GM18511 (cell line): ENCODE data around the gene SYNDIG1.

ENCODE experiments used
- ATAC-seq: cut with Tn5 transposase; IDR thresholded peaks from one replicate; pipeline ENCODE4 v1.9.1; 2021; ENCODE audit warnings: mild to moderate bottlenecking, moderate library complexity; ENCODE audit not compliant: unreplicated experiment

SYNDIG1 gene

DNA sequence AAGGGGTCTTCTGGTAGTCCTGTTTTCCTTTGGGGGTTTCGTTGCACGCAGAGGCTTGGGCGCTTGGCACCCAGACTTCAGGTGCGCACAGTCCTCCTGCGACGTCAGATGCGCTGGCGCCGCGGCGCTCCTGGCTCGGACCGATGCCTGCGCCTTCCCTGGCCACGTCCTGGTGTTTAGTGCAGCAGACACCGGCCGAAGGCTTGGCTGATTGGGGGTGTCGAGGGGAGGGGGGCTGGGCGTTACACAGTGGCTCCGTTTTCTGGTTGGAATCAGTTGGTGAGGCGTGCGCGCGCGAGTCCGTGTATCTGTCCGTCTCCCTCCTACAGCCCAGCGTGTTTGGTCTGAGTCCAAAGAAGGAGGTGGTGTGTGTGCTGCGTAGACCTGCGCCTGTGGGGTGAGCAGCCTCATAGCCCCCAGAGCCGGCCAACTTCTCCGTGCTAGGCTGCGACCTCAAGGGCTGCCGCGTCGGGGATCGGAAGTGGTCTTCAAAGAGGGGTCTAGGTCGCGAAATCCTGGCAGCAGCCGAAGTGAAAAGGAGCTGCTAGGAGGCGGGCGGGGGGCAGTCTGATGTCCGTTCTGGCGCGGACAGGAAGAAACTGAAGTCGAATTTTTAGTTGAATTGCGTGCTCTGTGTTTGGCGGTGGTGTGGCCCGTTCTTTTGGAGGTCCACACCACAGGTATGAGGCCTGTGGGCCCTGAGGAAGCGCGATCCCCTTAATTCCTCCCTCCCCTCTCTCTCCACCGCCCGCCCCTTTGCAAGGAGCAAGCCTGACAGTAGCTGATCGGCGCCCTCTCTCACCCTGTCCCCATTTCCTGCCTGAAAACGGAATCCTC, 1.5 kb downstream of the SYNDIG1 start:
- ATAC-seq = no peak

DNA sequence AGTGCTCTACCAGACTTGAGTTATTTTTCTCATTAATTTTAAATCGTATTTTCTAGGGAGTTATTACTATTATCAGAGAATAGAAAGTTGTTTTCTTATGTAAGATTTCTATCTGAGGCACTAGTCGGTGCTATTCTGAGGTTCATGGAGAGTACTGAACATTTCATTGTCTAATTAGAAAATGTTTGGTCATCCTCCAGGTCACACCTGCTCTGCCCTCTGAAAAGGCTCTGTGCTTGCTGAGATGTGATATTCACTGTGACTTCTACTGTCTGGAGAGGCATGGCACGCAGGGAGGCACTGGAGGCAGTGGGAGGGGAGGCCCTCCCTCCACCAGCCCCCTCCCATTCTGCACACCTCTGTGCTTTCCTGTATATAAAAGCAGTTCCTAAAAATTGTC, 3.0 kb downstream of the SYNDIG1 start:
- no peak for ATAC-seq

DNA sequence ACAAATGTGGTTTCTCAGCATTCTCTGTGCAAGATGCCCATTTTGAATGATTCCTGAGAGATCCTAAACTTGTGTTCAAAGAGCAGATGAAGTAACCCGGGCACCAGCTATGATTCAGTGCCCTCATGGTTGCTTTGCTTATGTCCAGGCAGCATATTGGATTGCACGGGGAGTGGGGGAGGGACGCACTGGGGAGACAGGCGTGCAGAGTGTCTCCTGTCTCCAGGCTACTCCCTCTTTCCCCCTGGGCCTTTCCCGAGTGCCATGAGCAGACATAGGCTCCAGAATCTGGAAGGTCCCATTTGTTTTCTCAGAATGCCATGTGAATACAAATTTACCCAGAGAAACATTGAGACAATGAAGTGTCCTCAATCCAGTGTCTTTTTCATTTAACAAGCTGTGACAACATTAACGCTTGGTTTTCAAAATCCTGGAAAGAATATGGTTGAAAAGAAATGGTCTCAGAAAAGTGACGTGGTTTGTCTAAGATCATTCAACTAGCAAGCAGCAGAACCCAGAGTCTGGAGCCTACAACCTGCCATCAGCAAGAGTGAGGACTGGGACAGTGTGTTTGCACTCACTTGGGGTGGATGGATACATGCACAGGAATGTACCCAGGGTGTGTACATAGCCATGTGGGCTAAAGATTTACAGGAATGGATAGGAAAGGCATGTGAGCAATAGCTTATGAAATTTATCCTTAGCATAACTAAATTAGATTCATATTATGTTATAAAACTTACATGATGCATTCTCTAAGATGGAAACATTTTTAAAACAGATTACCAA, 4.2 kb downstream of the SYNDIG1 start:
- ATAC-seq = no peak

DNA sequence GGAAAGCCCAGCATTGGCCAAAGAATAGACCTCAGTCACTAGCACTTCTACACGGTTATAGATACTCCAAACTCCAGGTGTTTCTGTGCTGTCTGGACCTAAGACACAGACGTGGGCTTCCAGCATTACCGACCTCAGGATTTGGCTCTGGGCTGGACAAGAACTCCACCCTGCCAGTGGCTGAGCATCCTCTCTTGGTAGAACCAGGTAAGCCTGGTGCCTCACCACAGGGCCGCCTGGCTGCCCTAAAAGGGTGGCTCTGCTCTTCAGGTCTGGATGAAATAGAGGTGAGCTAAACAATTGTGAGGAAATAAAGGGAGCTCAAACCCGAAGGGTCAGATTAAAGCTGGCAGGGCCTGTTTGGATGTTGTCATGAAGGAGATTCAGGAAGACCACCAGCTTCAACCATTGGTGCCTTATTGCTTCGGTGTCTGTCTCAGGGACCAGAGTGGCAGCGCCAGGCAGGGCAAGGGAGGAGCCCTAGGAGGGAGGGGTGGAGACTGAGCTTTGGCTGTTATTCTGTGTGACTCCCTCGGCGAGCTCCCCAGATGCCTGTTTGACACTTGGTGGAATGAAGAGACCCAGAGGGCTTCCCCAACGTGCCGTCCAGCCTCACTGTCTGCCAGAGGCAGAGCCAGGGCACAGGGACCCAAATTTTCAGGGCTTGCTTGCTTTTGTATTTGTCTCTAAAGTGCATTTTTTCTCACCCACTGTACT, 8.6 kb downstream of the SYNDIG1 start:
- ATAC-seq = no peak

DNA sequence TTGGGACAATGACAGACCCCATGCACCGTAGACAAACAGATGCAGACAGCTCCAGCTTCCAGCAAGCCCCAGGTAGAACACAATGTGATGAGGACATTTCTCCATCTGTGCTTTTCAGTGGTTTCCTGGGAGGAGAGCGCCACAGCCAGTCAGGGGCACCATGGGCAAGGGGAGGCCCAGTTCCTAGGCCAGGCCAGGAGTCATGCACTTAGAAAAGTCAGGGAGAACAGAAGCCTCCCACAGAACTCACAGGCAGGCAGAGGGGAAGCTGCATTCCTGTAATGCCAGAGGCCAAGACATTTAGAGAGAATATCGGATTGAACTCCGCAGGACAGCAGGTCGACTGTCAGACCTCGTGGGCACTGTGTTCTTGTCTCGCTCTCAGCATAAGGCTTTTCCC, 9.2 kb downstream of the SYNDIG1 start:
- ATAC-seq = no peak

DNA sequence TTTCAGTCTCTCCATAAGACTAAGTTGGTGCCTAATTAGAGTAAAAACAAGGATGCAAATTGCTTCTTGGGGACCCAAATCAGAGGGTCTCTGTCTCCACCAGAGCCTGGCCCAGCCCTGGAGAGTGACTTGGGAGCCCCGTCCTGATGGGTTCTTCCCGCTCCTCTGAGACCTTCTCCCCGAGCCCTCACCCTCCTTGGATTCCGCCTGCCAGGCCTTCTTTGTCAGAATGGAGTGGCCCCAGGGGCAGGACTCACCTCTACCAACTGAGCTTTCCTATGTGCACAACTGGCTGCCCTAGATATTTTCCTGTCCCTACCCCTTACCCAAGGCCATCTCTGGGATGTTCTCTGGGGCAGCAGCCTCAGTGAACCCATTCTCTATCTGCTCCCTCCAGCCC, 9.7 kb downstream of the SYNDIG1 start:
- no peak for ATAC-seq

DNA sequence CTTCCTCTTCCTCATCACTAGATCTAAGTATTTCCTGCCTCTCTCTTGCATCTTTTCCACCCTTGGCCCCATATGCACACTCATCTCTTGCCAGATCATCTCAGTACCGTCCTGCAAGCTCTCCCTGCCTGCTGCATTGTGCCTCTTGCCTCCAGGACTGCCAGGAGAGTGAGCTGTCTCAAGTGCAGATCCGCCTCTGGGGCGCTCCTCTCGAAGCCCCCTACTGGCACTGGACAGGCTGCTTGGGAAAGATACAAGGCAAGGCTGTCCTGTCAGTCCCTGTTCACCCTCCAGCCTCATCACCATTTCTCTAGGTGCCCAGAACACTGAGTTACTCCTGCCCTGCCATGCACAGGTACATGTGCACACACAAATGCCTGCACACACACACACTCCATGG, 10.2 kb downstream of the SYNDIG1 start:
- ATAC-seq = no peak

DNA sequence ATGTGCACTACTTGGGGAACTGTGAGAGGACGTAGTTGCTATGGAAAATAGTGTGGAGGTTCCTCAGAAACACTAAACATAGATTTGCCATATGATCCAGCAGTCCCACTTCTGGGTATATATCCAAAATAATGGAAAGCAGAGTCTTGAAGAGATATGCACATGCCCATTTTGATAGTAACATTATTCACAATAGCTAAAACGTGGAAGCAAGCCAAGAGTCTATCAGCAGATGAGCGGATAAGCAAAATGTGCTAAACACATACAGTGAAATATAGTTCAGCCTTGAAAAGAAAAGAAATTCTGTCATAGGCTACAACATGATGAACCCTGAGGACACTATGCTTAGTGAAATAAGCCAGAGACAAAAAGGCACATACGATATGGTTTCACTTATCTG, 11.1 kb downstream of the SYNDIG1 start:
- no peak for ATAC-seq

DNA sequence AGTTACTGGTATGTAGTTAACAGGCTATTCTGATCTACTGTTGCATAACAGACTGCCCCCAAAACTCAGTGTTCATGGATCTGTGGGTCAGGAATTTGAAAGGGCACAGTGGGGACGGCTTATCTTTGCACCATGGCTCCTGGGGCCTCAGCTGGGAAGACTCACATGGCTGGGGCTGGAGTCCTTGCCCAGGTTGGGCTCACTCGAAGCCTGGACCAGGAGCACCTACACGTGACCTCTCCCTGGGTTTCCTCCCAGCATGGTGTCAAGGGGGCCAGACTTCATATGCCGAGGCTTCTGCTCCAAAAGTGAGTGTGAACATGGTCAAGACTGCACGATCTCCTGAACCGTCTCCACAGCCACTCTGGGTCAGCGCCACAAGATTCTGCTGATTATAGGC, 11.7 kb downstream of the SYNDIG1 start:
- no peak for ATAC-seq

DNA sequence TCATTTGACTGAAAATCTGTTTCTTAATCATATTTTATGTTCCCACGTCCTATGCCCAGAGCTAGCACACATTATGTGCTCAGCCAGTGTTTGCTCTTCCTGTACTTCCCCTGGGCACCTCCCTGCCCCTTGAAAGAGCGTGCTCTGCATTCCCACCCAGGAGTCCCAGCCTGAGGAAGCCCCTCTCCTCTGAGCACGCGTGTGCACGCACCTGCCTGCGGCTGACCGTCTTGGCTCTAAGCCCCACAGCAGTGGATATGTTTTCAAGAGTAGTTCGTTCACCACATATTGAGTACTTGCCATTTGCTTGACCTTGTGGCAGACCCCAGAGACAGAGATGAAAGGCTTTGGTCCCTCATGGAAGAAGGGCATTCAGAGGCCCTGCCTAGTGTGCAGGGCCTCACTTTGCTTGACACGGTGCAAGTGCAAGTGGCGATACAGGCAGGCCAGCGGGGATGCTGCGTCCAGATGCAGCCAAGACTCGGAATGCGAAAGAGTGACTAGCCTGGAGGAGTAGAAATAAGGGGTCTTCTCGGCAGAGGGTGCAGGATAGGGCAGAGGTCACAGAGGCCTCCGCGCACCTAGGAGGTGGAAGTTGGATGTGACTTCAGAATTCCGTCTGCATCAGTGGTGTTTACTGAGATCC, 14.1 kb downstream of the SYNDIG1 start:
- no peak for ATAC-seq

DNA sequence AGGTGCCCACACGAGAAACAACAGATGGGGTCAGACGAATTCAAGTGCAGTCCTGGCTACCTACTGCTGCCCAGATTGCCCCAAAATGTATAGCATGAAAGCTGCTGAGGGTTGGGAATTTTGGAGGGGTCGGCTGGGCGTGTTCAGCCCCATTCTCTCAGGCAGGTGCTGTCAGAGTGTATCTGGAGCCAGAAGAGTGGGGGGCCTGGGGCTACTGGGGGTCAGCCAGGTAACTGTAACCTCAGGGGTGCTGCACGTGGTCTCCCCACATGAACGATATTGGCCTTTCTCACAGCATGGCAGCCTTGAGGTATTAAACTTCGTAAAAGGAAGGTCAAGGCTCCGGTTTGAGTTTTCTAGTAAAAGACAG, 14.6 kb downstream of the SYNDIG1 start:
- ATAC-seq = no peak

DNA sequence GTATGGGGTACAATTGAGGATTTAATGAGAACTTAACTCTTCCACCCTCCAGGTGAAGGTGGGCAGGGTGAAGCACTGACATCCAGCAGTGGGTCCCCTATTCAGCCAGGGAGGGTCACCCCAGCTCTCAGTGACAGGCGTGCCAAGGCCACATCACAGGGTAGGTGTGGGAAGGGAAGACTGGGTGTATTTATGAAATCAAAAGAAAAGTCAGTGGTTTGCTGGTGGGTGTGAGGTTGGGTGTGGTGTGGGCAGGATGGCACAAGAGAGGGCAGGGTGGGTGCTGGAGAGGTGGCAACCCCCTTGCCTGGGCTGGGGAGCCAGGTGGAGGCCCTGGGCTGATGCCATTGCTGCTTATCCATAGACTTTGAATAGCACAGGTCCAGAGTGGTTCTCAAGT, 16.6 kb downstream of the SYNDIG1 start:
- no peak for ATAC-seq

DNA sequence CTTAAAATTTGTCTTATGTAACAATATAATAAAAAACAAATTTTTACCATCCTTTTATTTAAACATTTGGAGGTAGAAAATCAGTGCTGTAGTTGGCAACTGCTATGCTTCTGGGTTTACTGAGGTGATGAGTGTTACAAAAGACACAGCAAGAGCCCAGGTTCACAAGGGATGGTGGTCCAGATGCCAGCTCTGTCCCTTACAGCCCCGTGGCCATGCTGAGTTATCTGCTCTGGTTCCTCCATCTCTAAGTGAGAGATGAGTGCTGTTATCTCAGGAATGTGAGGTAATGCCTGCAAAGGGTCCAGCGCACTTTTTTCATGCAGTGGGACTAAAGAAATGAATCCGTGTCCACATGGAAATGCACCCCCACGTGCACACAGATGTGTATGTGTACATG, 17.8 kb downstream of the SYNDIG1 start:
- no peak for ATAC-seq

DNA sequence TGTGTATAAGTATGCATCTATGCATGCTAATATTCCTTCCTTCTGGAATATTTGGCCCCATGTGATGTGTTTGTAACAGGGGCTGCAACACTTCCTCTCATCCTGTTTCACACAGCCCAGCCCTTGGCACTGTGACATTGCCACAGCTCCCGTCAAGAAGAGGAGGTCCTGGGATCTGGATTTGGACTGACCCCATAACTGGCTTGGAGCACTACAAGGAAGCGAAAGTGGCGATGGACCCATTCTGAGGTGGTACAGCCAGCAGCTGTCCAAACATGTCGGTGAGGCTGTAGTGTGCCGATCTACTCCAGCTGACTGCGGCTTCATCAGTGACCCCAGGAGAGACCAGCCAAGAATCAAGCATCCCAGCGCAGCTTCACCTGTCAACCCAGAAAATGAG, 18.2 kb downstream of the SYNDIG1 start:
- ATAC-seq = no peak

DNA sequence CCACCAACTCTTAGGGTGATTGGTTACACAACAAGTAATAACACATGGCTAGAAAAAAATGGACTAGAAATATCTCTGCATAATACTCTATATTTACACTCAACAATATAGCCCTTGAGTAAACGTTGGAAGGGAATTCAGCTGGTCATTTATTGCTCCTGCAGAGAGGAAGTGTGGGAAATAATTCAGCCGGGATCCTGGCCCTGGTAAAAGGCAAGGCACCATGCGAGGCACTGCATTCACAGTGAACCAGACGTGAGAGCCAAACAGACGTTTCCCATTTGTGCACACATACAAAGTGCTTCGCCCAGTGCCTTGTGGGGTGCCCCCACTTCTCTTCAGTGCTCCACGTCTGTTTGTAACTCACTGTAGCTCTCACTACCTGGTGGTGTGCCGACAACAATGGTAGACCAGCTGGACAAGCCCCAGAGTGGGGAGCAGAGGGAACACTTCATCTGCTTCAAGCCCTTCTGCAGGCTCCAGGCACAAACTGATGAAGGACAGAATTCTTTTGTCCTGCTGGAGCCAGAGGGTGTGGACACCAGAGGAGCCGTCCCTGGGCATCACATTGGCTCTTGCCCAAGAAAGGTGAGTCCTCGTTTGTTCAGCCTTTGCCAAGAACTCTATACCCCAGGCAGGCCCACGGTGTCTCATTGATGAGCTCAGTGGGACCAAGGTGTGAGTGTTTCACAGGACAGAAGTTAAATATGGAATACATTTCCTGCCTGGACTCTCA, 18.8 kb downstream of the SYNDIG1 start:
- no peak for ATAC-seq

DNA sequence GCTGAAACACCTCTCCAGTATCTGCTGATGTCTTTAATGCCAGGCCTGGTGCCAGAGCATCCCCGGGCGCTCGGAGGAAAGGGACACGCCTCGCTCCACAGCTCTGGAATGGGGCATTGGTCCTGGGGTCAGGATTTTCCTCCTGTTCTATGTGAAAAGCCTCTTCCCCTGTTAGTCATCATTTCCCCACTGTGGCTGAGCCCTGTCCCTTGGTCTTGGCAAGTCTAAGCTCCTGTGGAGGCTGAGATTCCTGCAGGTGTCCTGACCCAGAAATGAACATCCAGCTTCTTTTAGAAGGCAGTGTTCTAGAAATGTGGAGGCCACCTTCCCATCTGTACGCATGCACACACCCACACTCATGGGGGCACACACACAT, 19.4 kb downstream of the SYNDIG1 start:
- no peak for ATAC-seq

DNA sequence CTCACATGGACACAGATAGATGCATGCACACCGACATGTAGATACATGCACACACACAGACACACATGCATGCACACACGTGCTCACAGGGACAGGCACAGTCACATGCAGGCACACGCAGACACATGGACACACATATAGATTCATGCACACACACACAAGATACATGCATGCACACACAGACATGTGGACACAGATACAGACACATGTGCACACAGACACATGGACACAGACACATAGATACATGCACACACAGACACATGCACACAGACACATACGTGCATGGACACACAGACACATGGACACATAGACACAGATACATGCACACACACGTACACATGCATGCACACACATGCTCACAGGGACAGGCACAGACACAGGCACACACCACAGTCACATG, 19.8 kb downstream of the SYNDIG1 start:
- no peak for ATAC-seq

DNA sequence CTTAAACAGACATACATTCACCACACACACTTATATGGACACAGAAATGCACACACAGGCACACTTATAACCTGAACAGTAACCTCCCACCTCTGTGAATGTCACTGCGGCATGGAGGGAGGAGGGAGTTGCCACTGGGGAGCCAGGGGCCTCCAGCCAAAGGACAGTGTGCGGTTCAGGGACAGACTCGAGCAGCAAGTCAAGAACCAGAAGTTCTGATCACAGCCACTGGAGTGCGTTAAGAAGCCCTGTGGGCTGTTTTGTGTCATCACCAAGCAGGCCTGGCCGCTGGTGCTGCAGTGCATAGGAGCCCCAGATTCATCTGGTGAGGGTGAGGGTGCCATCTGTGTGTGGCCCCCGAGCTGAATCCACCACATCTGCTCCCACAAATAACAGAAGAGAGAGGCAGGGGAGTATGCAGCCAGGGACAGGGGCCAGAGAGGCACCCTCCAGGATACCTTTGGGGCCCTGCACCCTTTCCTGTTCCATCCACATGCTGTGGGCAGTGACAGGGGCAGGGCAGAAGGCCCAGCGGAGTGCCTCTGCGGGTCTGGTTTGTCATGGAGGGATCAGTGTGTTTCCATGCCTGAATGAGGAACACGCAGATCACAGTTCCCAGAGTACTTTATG, 20.3 kb downstream of the SYNDIG1 start:
- ATAC-seq = no peak

DNA sequence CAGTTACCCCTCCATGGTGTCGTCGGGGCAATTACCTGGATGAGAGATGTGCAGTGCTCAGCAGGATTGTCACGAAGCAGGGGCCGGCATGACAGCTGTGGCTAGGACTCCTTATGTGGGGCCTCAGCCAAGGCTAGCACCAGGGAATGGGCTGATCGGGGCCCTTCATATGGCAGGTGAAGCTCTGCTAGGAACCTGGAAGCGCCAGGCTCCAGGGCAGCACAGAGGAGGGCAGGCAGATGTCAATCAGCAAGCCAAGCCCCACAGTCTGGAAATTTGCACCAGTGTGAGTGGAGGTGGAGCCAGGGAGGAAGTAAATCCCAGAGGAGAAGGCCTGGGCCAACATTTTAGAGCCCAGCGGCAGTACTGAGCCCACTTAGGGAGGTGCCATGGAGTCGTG, 21.2 kb downstream of the SYNDIG1 start:
- ATAC-seq = no peak

DNA sequence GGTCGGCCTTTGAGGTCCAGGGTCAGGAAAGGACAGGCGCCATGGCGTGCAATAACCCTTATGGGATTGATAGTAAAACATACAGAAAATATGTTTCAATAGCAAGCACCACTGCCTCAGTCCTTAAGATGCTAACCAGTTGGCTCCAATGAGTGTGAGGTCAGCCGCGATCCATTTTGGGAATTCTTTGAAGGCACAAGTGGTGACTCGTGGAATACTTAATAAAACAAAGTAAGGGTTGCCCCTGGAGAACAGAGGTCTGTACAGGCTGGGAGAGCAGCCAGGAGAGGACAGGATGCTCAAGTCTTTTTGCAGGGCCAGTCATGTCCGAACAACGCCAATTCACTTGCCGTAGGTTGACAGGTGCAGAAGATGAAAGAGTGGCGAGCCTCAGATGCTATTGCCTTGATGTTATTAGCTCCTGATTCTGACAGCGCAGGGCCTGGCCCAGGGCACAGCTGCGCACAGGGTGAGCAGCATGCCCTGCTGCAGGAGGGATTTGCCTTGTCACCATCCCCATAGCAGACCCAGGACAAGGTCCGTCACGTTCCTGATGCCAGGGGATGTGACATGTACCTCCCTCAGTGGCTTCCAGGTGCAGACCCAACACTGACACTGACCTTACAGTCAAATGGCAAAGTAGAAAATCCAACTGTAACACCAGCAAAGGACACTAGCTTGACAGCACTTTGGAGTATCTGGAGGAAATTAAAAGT, 21.8 kb downstream of the SYNDIG1 start:
- no peak for ATAC-seq
